HUES48 (cell line): ENCODE data around the gene WFS1.

Source experiments
- H3K27ac ChIP-seq: one replicate; pipeline ENCODE4 v1.7.0; 2013; ENCODE audit warnings: low read depth, low read length, inconsistent platforms
- H3K27me3 ChIP-seq: 2 replicates; pipeline ENCODE4 v1.6.1; 2013; ENCODE audit warnings: mild to moderate bottlenecking, low read length; ENCODE audit not compliant: control insufficient read depth, insufficient read depth
- H3K36me3 ChIP-seq: 2 replicates; pipeline ENCODE4 v1.6.1; 2013; ENCODE audit warnings: low read length; ENCODE audit not compliant: control insufficient read depth, insufficient read depth
- H3K4me1 ChIP-seq: 2 replicates; pipeline ENCODE4 v1.6.1; 2013; ENCODE audit warnings: mild to moderate bottlenecking, low read length; ENCODE audit not compliant: control insufficient read depth, insufficient read depth
- H3K4me3 ChIP-seq: 2 replicates; pipeline ENCODE4 v1.5.1; 2013; ENCODE audit warnings: mild to moderate bottlenecking, low read depth, low read length
- H3K9ac ChIP-seq: 2 replicates; pipeline ENCODE4 v1.6.1; 2013; ENCODE audit warnings: mild to moderate bottlenecking, low read depth, low read length, moderate library complexity
- H3K9me3 ChIP-seq: 2 replicates; pipeline ENCODE4 v1.6.1; 2013; ENCODE audit warnings: low read length; ENCODE audit not compliant: control insufficient read depth, insufficient read depth

WFS1 gene

GRCh38 chr4:6346373-6347110, 76.9 kb downstream of the WFS1 start:
- Histone ChIP-seq H3K4me1 (no peaks in the 10 kb centered on the region), H3K36me3 (no peaks in the 10 kb centered on the region), H3K4me3 (no peak overlapping the region), H3K9ac (no peak overlapping the region), H3K27me3 (no peaks in the 10 kb centered on the region), H3K9me3 (no peaks in the 10 kb centered on the region), H3K27ac (no peak overlapping the region)

GRCh38 chr4:6347511-6348045, 77.9 kb downstream of the WFS1 start:
- H3K4me1 ChIP-seq: no peaks in the 10 kb centered on the region
- H3K36me3 ChIP-seq: no peaks in the 10 kb centered on the region
- H3K9ac ChIP-seq: no peak overlapping the region
- no peak overlapping the region for H3K4me3 ChIP-seq
- no peaks in the 10 kb centered on the region for H3K27me3 ChIP-seq
- H3K27ac ChIP-seq: no peak overlapping the region
- no peaks in the 10 kb centered on the region for H3K9me3 ChIP-seq

- H3K4me3 ChIP-seq: no peak overlapping the region
- H3K9me3 ChIP-seq: no peaks in the 10 kb centered on the region
- no peaks in the 10 kb centered on the region for H3K36me3 ChIP-seq
- no peak overlapping the region for H3K9ac ChIP-seq
- H3K27me3 ChIP-seq: no peaks in the 10 kb centered on the region
- H3K27ac ChIP-seq: no peak overlapping the region
- no peaks in the 10 kb centered on the region for H3K4me1 ChIP-seq
Observed at GRCh38 chr4:6348408-6348807, 78.8 kb downstream of the WFS1 start.

GRCh38 chr4:6349896-6350603, 80.4 kb downstream of the WFS1 start:
- Histone ChIP-seq H3K27ac (no peak overlapping the region), H3K36me3 (no peaks in the 10 kb centered on the region), H3K27me3 (no peaks in the 10 kb centered on the region), H3K9ac (no peak overlapping the region), H3K9me3 (no peaks in the 10 kb centered on the region), H3K4me1 (no peaks in the 10 kb centered on the region), H3K4me3 (no peak overlapping the region)

- Histone ChIP-seq H3K9me3 (no peaks in the 10 kb centered on the region), H3K4me3 (no peak overlapping the region), H3K27me3 (no peaks in the 10 kb centered on the region), H3K4me1 (no peaks in the 10 kb centered on the region), H3K27ac (no peak overlapping the region), H3K36me3 (no peaks in the 10 kb centered on the region), H3K9ac (no peak overlapping the region)
Observed at GRCh38 chr4:6350646-6351045, 81.0 kb downstream of the WFS1 start.

- Histone ChIP-seq H3K9me3 (no peaks in the 10 kb centered on the region), H3K27ac (no peak overlapping the region), H3K27me3 (no peaks in the 10 kb centered on the region), H3K4me3 (no peak overlapping the region), H3K9ac (no peak overlapping the region), H3K4me1 (no peaks in the 10 kb centered on the region), H3K36me3 (no peaks in the 10 kb centered on the region)
Observed at GRCh38 chr4:6351246-6352000, 81.8 kb downstream of the WFS1 start.

GRCh38 chr4:6352031-6352692, 82.5 kb downstream of the WFS1 start:
- no peaks in the 10 kb centered on the region for H3K36me3 ChIP-seq
- H3K4me1 ChIP-seq: no peaks in the 10 kb centered on the region
- no peak overlapping the region for H3K27ac ChIP-seq
- H3K9ac ChIP-seq: no peak overlapping the region
- H3K4me3 ChIP-seq: no peak overlapping the region
- no peaks in the 10 kb centered on the region for H3K27me3 ChIP-seq
- H3K9me3 ChIP-seq: no peaks in the 10 kb centered on the region
